KG1 (cell line): Measurements from ENCODE around the gene XYLT1.

Experiments used
- DNase-seq: peaks from one replicate; lab custom pipeline; 2025; lab: John Stamatoyannopoulos, UW

The XYLT1 gene

GRCh38 chr16:17145029-17145428, 325.7 kb downstream of the XYLT1 start:
- DNase-seq = no peak

GRCh38 chr16:17144431-17144830, 326.3 kb downstream of the XYLT1 start:
- no peak for DNase-seq

GRCh38 chr16:17143546-17144419, 327.0 kb downstream of the XYLT1 start:
- no peak for DNase-seq

- DNase-seq = no peak
These were observed 332.0 kb downstream of the XYLT1 start for GRCh38 chr16:17138801-17139200.

- no peak for DNase-seq
These were observed 335.3 kb downstream of the XYLT1 start for GRCh38 chr16:17135439-17135838.

- DNase-seq = no peak
These were observed 336.2 kb downstream of the XYLT1 start for GRCh38 chr16:17134586-17134985.

- no peak for DNase-seq
These were observed 336.9 kb downstream of the XYLT1 start for GRCh38 chr16:17133851-17134250.

- no peak for DNase-seq
These were observed 339.4 kb downstream of the XYLT1 start for GRCh38 chr16:17131351-17131750.

GRCh38 chr16:17130733-17131132, 340.0 kb downstream of the XYLT1 start:
- no peak for DNase-seq

GRCh38 chr16:17129971-17130370, 340.8 kb downstream of the XYLT1 start:
- DNase-seq = no peak

- no peak for DNase-seq
These were observed 342.0 kb downstream of the XYLT1 start for GRCh38 chr16:17128791-17129190.

GRCh38 chr16:17126156-17126555, 344.6 kb downstream of the XYLT1 start:
- no peak for DNase-seq

GRCh38 chr16:17125671-17126070, 345.1 kb downstream of the XYLT1 start:
- no peak for DNase-seq

GRCh38 chr16:17117906-17118577, 352.7 kb downstream of the XYLT1 start:
- DNase-seq = no peak

GRCh38 chr16:17116595-17117322, 354.0 kb downstream of the XYLT1 start:
- no peak for DNase-seq

GRCh38 chr16:17109413-17109812, 361.3 kb downstream of the XYLT1 start:
- no peak for DNase-seq

GRCh38 chr16:17108596-17108995, 362.2 kb downstream of the XYLT1 start:
- no peak for DNase-seq

GRCh38 chr16:17107450-17107849, 363.3 kb downstream of the XYLT1 start:
- no peak for DNase-seq

- DNase-seq = no peak
These were observed 364.4 kb downstream of the XYLT1 start for GRCh38 chr16:17106243-17106791.

- no peak for DNase-seq
These were observed 365.4 kb downstream of the XYLT1 start for GRCh38 chr16:17105239-17105797.

- DNase-seq = no peak
These were observed 366.1 kb downstream of the XYLT1 start for GRCh38 chr16:17104654-17105053.

GRCh38 chr16:17103216-17103615, 367.5 kb downstream of the XYLT1 start:
- DNase-seq = no peak
